NB4 (cell line): ENCODE results near the gene KIF6.

Experiments used
- CTCF ChIP-seq: IDR thresholded peaks from one replicate; pipeline ENCODE4 v1.5.1; 2012; ENCODE audit warnings: low read depth, low read length
- MAX ChIP-seq: IDR thresholded peaks from 2 replicates; pipeline ENCODE4 v1.6.1; 2011; ENCODE audit warnings: low read depth, low read length

GRCh38 chr6:39294899-39295298 is 430.3 kb downstream of the KIF6 start:
- TF ChIP-seq CTCF (no peak), MAX (no peak)
